IMR-90 (cell line): ENCODE results near the gene EMCN. TPM values are rescaled to one million over a fixed set of nuclear protein-coding genes. Genes with fewer than 3 reads are reported as not detected.

Experiments
- ATAC-seq: fragments of 200-7000 bp; cut with Tn5 transposase; 2 replicates; pipeline ENCODE4 v1.9.1; 2020; ENCODE audit warnings: low read depth, mild to moderate bottlenecking, moderate library complexity
- BruUV-seq: library from RNA; stranded (reverse); fragments of 400-500 nt; replicated peaks from 2 replicates; lab custom pipeline; 2021; lab: Mats Ljungman, UMichigan
- CTCF ChIA-PET: fragments of 300-600 bp; formaldehyde crosslinking; extraction: SDS; loops from one replicate; lab custom pipeline; 2021; ENCODE audit warnings: antibody characterized with exemption; lab: Yijun Ruan, JAX
- POLR2A ChIA-PET: fragments of 300-600 bp; sonication (Branson Sonifier 250); formaldehyde crosslinking; loops from one replicate; lab custom pipeline; 2022; ENCODE audit warnings: antibody characterized with exemption; ENCODE audit not compliant: unreplicated experiment; lab: Charles Lee
- DNase-seq: peaks from one replicate; pipeline ENCODE4 v3.0.0; 2013
- H2AFZ ChIP-seq: replicated peaks from 2 replicates; pipeline ENCODE3; 2013; ENCODE audit warnings: low read length, mild to moderate bottlenecking; ENCODE audit not compliant: poor library complexity
- H2AK5ac ChIP-seq: 2 replicates; pipeline ENCODE4 v1.6.1; 2013; ENCODE audit warnings: low read depth, low read length, inconsistent platforms
- H2AK9ac ChIP-seq: replicated peaks from 2 replicates; pipeline ENCODE3; 2013; ENCODE audit warnings: mild to moderate bottlenecking, low read depth, low read length, moderate library complexity; ENCODE audit not compliant: poor library complexity
- H2BK120ac ChIP-seq: 2 replicates; pipeline ENCODE4 v1.6.1; 2013; ENCODE audit warnings: low read depth, low read length, inconsistent platforms
- H2BK15ac ChIP-seq: 3 replicates; pipeline ENCODE4 v1.6.1; 2013; ENCODE audit warnings: low read depth, low read length, inconsistent platforms
- H2BK20ac ChIP-seq: 2 replicates; pipeline ENCODE4 v1.6.1; 2013; ENCODE audit warnings: low read depth, mild to moderate bottlenecking, inconsistent platforms, low read length, moderate library complexity
- H2BK5ac ChIP-seq: 2 replicates; pipeline ENCODE4 v1.6.1; 2013; ENCODE audit warnings: mild to moderate bottlenecking, low read depth, low read length, inconsistent platforms; ENCODE audit not compliant: poor library complexity, severe bottlenecking
- H3K14ac ChIP-seq: replicated peaks from 2 replicates; pipeline ENCODE4 v1.6.1; 2013; ENCODE audit warnings: low read depth, low read length, inconsistent platforms
- H3K18ac ChIP-seq: 2 replicates; pipeline ENCODE4 v1.6.1; 2013; ENCODE audit warnings: low read depth, low read length, control low read depth
- H3K23ac ChIP-seq: 2 replicates; pipeline ENCODE4 v1.6.1; 2013; ENCODE audit warnings: low read depth, low read length, inconsistent platforms
- H3K27ac ChIP-seq: 2 replicates; pipeline ENCODE4 v1.5.1; 2013; ENCODE audit warnings: mild to moderate bottlenecking, control low read depth, low read length; ENCODE audit not compliant: insufficient read depth
- H3K27me3 ChIP-seq: 2 replicates; pipeline ENCODE4 v1.6.1; 2013; ENCODE audit warnings: low read length; ENCODE audit not compliant: control insufficient read depth, insufficient read depth
- H3K36me3 ChIP-seq: 2 replicates; pipeline ENCODE4 v1.6.1; 2013; ENCODE audit warnings: low read length, mixed read lengths; ENCODE audit not compliant: control insufficient read depth, insufficient read depth
- H3K4ac ChIP-seq: 2 replicates; pipeline ENCODE4 v1.6.1; 2013; ENCODE audit warnings: low read depth, low read length, inconsistent platforms
- H3K4me1 ChIP-seq: 2 replicates; pipeline ENCODE4 v1.6.1; 2013; ENCODE audit warnings: low read length, mixed read lengths; ENCODE audit not compliant: control insufficient read depth, insufficient read depth
- H3K4me2 ChIP-seq: 2 replicates; pipeline ENCODE4 v1.6.1; 2013; ENCODE audit warnings: low read depth, mild to moderate bottlenecking, control low read depth, low read length, moderate library complexity
- H3K4me3 ChIP-seq: 2 replicates; pipeline ENCODE4 v1.5.1; 2013; ENCODE audit warnings: low read depth, mild to moderate bottlenecking, control low read depth, low read length, moderate library complexity; ENCODE audit not compliant: insufficient read depth
- H3K56ac ChIP-seq: 2 replicates; pipeline ENCODE4 v1.6.1; 2013; ENCODE audit warnings: low read length, inconsistent platforms; ENCODE audit not compliant: insufficient read depth; ENCODE audit errors: extremely low read depth
- H3K79me1 ChIP-seq, 2 experiments: 2 replicates each; pipeline ENCODE4 v1.6.1; 2013; ENCODE audit warnings: low read length in 2 of 2, inconsistent platforms in 1 of 2, low read depth in 1 of 2
- H3K9ac ChIP-seq: 2 replicates; pipeline ENCODE4 v1.6.1; 2013; ENCODE audit warnings: low read depth, low read length, control low read depth
- H3K9me1 ChIP-seq: 2 replicates; pipeline ENCODE4 v1.6.1; 2013; ENCODE audit warnings: low read length, inconsistent platforms; ENCODE audit not compliant: insufficient read depth
- H3K9me3 ChIP-seq: 2 replicates; pipeline ENCODE4 v1.6.1; 2013; ENCODE audit warnings: low read length; ENCODE audit not compliant: control insufficient read depth, insufficient read depth
- H4K20me1 ChIP-seq: 2 replicates; pipeline ENCODE4 v1.6.1; 2013; ENCODE audit warnings: low read length, inconsistent platforms; ENCODE audit not compliant: insufficient read depth
- H4K5ac ChIP-seq: 2 replicates; pipeline ENCODE4 v1.6.1; 2013; ENCODE audit warnings: mild to moderate bottlenecking, low read depth, low read length, control low read depth
- H4K8ac ChIP-seq, 2 experiments: 2 replicates each; pipeline ENCODE4 v1.6.1; 2013; ENCODE audit warnings: low read depth in 2 of 2, low read length in 2 of 2, control low read depth in 1 of 2, inconsistent platforms in 1 of 2
- H4K91ac ChIP-seq: 2 replicates; pipeline ENCODE4 v1.6.1; 2013; ENCODE audit warnings: low read depth, low read length, inconsistent platforms; ENCODE audit not compliant: insufficient read depth
- BHLHE40 ChIP-seq: fragments of 150-350 bp; IDR thresholded peaks from 2 replicates; pipeline ENCODE4 v1.6.1; 2016; ENCODE audit warnings: mild to moderate bottlenecking, low read depth, low read length
- CEBPB ChIP-seq: IDR thresholded peaks from 2 replicates; pipeline ENCODE4 v1.6.1; 2012; ENCODE audit warnings: low read depth, low read length, improper control_type of control experiment
- CHD1 ChIP-seq: IDR thresholded peaks from 2 replicates; pipeline ENCODE4 v1.6.1; 2012; ENCODE audit warnings: low read depth, low read length, improper control_type of control experiment
- FOS ChIP-seq: fragments of 150-350 bp; IDR thresholded peaks from 2 replicates; pipeline ENCODE4 v1.6.1; 2016; ENCODE audit warnings: low read depth, low read length
- MAFK ChIP-seq: IDR thresholded peaks from 2 replicates; pipeline ENCODE4 v1.6.1; 2012; ENCODE audit warnings: low read depth, low read length, improper control_type of control experiment
- MAZ ChIP-seq: IDR thresholded peaks from 2 replicates; pipeline ENCODE4 v1.6.1; 2012; ENCODE audit warnings: low read depth, mild to moderate bottlenecking, low read length, improper control_type of control experiment, moderate library complexity, borderline replicate concordance
- MXI1 ChIP-seq: IDR thresholded peaks from 2 replicates; pipeline ENCODE4 v1.6.1; 2012; ENCODE audit warnings: low read depth, mild to moderate bottlenecking, low read length, moderate library complexity, borderline replicate concordance
- NFE2L2 ChIP-seq: fragments of 150-350 bp; IDR thresholded peaks from 2 replicates; pipeline ENCODE4 v1.6.1; 2016; ENCODE audit warnings: low read depth, mild to moderate bottlenecking, low read length
- POLR2A ChIP-seq: IDR thresholded peaks from 2 replicates; pipeline ENCODE4 v1.6.1; 2012; ENCODE audit warnings: mild to moderate bottlenecking, low read depth, low read length
- RAD21 ChIP-seq: IDR thresholded peaks from 2 replicates; pipeline ENCODE4 v1.6.1; 2012; ENCODE audit warnings: low read length, improper control_type of control experiment
- RCOR1 ChIP-seq: IDR thresholded peaks from 2 replicates; pipeline ENCODE4 v1.6.1; 2012; ENCODE audit warnings: mild to moderate bottlenecking, low read length, improper control_type of control experiment; ENCODE audit not compliant: insufficient replicate concordance
- RFX5 ChIP-seq: IDR thresholded peaks from 2 replicates; pipeline ENCODE4 v1.8.0; 2012; ENCODE audit warnings: low read depth, mild to moderate bottlenecking, low read length, moderate library complexity
- SMC3 ChIP-seq: fragments of 150-350 bp; IDR thresholded peaks from 2 replicates; pipeline ENCODE4 v1.6.1; 2016; ENCODE audit warnings: low read depth, mild to moderate bottlenecking, antibody characterized with exemption, low read length, moderate library complexity
- dilution Hi-C: fragments of 300-500 bp; cut with HindIII; formaldehyde crosslinking; loops from one replicate; pipeline ENCODE4 v1.14.3; 2018; ENCODE audit warnings: low sequenced_read_pairs; ENCODE audit not compliant: unreplicated experiment
- in situ Hi-C: fragments of 300-500 bp; cut with MboI; formaldehyde crosslinking; loops from 3 replicates; pipeline ENCODE4 v1.14.3; 2019; ENCODE audit warnings: low sequenced_read_pairs, inconsistent platforms, mixed read lengths
- intact Hi-C: fragments of 100-400 bp; cut with micrococcal nuclease; formaldehyde crosslinking; loops from 2 replicates; pipeline ENCODE4 v1.10.0; 2022
- polyA plus RNA-seq, 3 experiments: library from polyadenylated mRNA; depleted of rRNA; stranded (reverse); fragments of >200 nt; gene quantifications; 2 replicates each; pipeline ENCODE4 v1.2.3, GENCODE V29; 2012; ENCODE audit warnings: low replicate concordance in 1 of 3
- total RNA-seq: library from RNA; depleted of rRNA; stranded (reverse); fragments of >200 nt; gene quantifications from 2 replicates; pipeline ENCODE4 v1.2.3, GENCODE V29; 2012
- TF ChIP-seq, protein P1 (sequence below): fragments of 150-350 bp; IDR thresholded peaks from 2 replicates; pipeline ENCODE4 v1.6.1; 2017; ENCODE audit warnings: mild to moderate bottlenecking, antibody characterized with exemption, low read length, low read depth
- TF ChIP-seq, protein P2 (sequence below): fragments of 150-350 bp; IDR thresholded peaks from 2 replicates; pipeline ENCODE4 v1.6.1; 2016; ENCODE audit warnings: low read depth, mild to moderate bottlenecking, low read length, moderate library complexity, borderline replicate concordance
- TF ChIP-seq, protein P3 (sequence below): conservative IDR thresholded peaks from 2 replicates; pipeline ENCODE4 v1.5.1; 2012; ENCODE audit warnings: mild to moderate bottlenecking, low read depth, low read length, improper control_type of control experiment

EMCN gene
- total and polyA plus RNA-seq, 2 of the 4 experiments (the other 2 are of a cell fraction), result not detected

DNA sequence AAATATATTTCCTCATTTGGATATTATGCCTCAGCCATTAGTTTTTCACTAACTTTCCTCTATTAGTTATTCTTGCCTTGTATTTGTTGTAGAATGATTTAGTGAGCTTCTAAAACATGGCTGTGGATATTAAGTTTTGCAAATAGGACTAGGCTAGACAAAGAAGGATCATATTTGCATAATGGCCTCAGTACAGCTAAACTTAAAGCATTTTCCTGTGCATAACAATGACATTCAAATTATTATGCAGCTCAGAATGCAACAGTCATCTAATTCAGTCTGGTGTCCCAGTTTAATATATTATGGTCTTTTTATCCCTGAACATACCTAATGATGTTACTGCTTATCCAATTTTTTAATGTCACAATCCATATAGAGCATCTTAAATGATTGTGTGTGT lies 172.2 kb downstream of the EMCN start:
- POLR2A ChIA-PET, result no interaction called here
- Histone ChIP-seq H3K9ac (no peak overlapping the region), H4K91ac (no peak overlapping the region), H3K14ac (no peak overlapping the region), H3K9me1 (no peaks in the 10 kb centered on the region; the same call in none of the 2 replicates), H4K20me1 (no peaks in the 10 kb centered on the region), H2BK5ac (no peak overlapping the region), H3K23ac (no peak overlapping the region), H3K18ac (no peak overlapping the region), H2AK9ac (no peak overlapping the region), H3K27me3 (no peaks in the 10 kb centered on the region), H2AK5ac (no peak overlapping the region), H3K9me3 (no peaks in the 10 kb centered on the region), H3K4ac (no peak overlapping the region), H3K36me3 (no peaks in the 10 kb centered on the region), H2BK20ac (no peak overlapping the region), H3K4me2 (no peak overlapping the region), H2BK120ac (no peak overlapping the region), H3K4me1 (peaks cover 2% of the 10 kb centered on the region), H3K56ac (no peak overlapping the region), H3K27ac (no peak overlapping the region), H3K4me3 (no peak overlapping the region), H4K8ac (no peak overlapping the region), H2AFZ (no peak overlapping the region), H3K79me1 (no peaks in the 10 kb centered on the region), H4K5ac (no peak overlapping the region), H2BK15ac (no peak overlapping the region)
- dilution Hi-C loops (no loop called here), in situ Hi-C loops (no loop called here), intact Hi-C loops (no loop called here)
- ATAC-seq (no peak), DNase-seq (no peak)
- CTCF ChIA-PET, result interaction anchor here (1.5 kb wide), 1 partner anchor 23 kb away, joined by 4 read pairs; no protein-coding TSS in a partner anchor
- TF ChIP-seq CEBPB (no peak), RAD21 (no peak), BHLHE40 (no peak), CHD1 (no peak), MAZ (no peak), POLR2A (no peak), FOS (no peak), NFE2L2 (no peak), SMC3 (no peak), MXI1 (no peak), RCOR1 (no peak), RFX5 (no peak), MAFK (no peak)
- TF ChIP-seq, protein P1, sequence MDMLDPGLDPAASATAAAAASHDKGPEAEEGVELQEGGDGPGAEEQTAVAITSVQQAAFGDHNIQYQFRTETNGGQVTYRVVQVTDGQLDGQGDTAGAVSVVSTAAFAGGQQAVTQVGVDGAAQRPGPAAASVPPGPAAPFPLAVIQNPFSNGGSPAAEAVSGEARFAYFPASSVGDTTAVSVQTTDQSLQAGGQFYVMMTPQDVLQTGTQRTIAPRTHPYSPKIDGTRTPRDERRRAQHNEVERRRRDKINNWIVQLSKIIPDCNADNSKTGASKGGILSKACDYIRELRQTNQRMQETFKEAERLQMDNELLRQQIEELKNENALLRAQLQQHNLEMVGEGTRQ, result no peak
- TF ChIP-seq, protein P2, sequence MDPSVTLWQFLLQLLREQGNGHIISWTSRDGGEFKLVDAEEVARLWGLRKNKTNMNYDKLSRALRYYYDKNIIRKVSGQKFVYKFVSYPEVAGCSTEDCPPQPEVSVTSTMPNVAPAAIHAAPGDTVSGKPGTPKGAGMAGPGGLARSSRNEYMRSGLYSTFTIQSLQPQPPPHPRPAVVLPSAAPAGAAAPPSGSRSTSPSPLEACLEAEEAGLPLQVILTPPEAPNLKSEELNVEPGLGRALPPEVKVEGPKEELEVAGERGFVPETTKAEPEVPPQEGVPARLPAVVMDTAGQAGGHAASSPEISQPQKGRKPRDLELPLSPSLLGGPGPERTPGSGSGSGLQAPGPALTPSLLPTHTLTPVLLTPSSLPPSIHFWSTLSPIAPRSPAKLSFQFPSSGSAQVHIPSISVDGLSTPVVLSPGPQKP, result no peak
- TF ChIP-seq, protein P3, sequence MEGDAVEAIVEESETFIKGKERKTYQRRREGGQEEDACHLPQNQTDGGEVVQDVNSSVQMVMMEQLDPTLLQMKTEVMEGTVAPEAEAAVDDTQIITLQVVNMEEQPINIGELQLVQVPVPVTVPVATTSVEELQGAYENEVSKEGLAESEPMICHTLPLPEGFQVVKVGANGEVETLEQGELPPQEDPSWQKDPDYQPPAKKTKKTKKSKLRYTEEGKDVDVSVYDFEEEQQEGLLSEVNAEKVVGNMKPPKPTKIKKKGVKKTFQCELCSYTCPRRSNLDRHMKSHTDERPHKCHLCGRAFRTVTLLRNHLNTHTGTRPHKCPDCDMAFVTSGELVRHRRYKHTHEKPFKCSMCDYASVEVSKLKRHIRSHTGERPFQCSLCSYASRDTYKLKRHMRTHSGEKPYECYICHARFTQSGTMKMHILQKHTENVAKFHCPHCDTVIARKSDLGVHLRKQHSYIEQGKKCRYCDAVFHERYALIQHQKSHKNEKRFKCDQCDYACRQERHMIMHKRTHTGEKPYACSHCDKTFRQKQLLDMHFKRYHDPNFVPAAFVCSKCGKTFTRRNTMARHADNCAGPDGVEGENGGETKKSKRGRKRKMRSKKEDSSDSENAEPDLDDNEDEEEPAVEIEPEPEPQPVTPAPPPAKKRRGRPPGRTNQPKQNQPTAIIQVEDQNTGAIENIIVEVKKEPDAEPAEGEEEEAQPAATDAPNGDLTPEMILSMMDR, result no peak
- BruUV-seq, result no TSS peak
